HG02588 (cell line): ENCODE data around the gene FBXO10.

Source experiments
- ATAC-seq: cut with Tn5 transposase; IDR thresholded peaks from one replicate; pipeline ENCODE4 v1.9.1; 2021; ENCODE audit warnings: mild to moderate bottlenecking, moderate library complexity; ENCODE audit not compliant: unreplicated experiment

The FBXO10 gene

GRCh38 chr9:37551468-37551867, 24.7 kb downstream of the FBXO10 start:
- no peak for ATAC-seq

DNA sequence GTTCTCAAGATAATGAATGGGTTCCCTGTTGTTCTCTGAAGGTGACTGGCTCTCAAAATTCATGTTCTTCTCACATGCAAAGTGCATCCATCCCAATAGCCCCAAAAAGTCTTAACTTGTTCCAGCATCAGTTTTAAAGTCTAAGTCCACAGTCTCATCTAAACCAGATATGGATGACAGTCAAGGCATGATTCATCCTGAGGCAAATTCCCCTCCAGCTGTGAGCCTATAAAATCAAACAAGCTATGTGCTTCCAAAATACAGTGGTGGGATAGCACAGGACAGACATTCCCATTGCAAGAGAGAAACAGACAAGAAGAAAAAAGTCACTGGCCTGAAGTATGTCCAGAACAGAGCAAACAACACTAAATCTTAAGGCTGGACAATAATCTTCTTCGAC, 25.4 kb downstream of the FBXO10 start:
- no peak for ATAC-seq

- no peak for ATAC-seq
These were observed 26.7 kb downstream of the FBXO10 start for GRCh38 chr9:37549527-37549926.

GRCh38 chr9:37547328-37547878, 28.8 kb downstream of the FBXO10 start:
- no peak for ATAC-seq

DNA sequence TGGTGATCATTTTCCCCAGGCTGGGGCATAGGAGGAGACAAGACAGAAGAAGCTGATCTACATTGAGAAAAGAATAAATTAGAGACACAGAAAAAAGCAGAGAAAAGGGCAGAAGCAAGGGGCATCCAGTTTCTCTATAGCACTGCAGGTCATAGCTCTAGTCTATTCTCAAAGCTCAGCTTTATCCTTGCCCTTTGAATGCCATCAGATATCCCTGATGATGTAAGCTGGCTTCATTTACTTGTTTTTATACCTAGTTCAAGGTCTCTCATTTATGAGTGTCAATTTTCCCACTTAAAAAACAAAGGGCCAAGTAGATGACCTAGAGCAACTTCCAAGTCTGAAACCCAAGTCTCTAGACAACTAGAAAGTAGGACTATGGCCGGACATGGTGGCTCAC, 32.7 kb downstream of the FBXO10 start:
- no peak for ATAC-seq

- no peak for ATAC-seq
These were observed 33.3 kb downstream of the FBXO10 start for GRCh38 chr9:37542895-37543294.

GRCh38 chr9:37542488-37542887, 33.7 kb downstream of the FBXO10 start:
- ATAC-seq = no peak

DNA sequence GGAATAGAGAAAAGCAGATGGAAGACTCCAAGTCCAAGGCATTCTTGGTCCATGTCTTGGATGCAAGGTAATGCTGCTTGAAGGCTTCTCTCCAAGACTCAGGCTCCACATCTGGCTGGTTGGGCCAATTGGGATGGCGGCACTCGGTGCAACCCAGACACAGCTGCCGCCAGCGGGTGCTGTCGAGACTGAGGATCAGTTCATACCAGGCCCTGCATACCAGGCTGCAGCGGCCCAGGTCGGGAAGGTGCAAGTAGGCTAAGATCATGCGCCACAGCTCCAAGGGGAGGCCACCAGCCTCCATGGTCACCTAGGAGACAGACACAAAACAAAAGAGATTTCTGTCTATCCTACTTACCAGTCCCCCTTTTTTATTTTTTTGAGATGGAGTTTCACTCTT, 34.7 kb downstream of the FBXO10 start:
- ATAC-seq = no peak

GRCh38 chr9:37540634-37541033, 35.5 kb downstream of the FBXO10 start:
- no peak for ATAC-seq

GRCh38 chr9:37539634-37540033, 36.5 kb downstream of the FBXO10 start:
- ATAC-seq = no peak

GRCh38 chr9:37538099-37538498, 38.1 kb downstream of the FBXO10 start:
- ATAC-seq = no peak

GRCh38 chr9:37534901-37535300, 41.3 kb downstream of the FBXO10 start:
- ATAC-seq = no peak

GRCh38 chr9:37534412-37534811, 41.8 kb downstream of the FBXO10 start:
- no peak for ATAC-seq

DNA sequence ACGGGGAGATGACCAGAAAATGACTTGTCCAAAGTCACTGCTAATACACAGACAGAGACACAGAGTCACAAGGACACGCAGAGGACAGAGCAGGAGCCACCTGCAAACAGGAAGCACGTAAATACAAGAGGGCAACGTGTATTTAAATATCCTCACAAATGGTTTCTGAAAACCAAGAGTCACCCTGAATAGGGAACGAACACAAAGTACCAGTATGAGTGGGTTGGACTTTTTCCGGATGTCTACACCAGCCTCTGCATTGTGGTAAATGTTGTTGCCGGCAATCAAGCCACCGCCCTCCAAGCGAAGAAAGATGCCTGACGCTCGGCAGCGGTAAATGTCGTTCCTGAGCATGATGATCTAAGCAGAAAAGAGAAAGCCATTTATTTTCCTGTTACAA, 44.5 kb downstream of the FBXO10 start:
- peak; percentile 52 for ATAC-seq

- peak; percentile 73 for ATAC-seq
These were observed 47.3 kb downstream of the FBXO10 start for GRCh38 chr9:37528652-37529471.

GRCh38 chr9:37523916-37524315, 52.3 kb downstream of the FBXO10 start:
- ATAC-seq = no peak

GRCh38 chr9:37522971-37523370, 53.2 kb downstream of the FBXO10 start:
- ATAC-seq = no peak

DNA sequence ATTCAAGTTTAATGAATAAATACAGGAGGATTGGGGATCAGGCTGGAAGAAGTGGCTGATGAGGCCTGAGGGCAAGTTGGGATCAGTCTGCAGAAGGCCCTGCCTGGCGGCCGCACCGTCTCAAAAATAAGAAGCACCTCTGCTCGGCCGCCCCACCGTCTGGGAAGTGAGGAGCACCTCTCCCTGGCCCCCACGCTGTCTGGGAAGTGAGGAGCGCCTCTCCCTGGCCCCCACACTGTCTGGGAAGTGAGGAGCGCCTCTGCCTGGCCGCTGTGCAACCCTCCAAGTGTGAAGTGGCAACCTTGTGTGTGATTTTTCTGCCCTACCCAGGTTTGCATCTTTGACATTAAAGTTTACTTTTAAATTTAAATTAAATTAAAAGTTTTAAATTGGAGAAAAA, 55.1 kb downstream of the FBXO10 start:
- no peak for ATAC-seq

- ATAC-seq = no peak
These were observed 55.5 kb downstream of the FBXO10 start for GRCh38 chr9:37520641-37521040.

DNA sequence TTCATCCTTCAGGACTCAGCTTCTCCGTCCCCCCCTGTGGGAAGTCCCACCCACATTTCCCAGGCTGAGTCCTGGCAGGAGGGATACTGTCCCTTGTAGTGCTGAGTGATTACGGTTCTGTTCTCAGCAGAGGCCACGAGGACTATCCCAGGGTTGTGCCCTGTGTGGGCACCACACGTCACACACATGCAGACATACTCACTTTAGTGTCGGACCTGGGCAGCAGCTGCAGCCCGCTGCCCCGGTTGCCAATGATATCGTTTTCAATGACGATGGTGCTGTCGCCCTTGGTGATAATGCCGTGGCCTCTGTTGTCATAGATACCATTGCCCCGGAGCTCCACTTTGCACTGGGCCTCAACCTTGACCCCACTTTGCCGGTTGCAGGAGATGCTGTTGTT, 58.3 kb downstream of the FBXO10 start:
- ATAC-seq = no peak

DNA sequence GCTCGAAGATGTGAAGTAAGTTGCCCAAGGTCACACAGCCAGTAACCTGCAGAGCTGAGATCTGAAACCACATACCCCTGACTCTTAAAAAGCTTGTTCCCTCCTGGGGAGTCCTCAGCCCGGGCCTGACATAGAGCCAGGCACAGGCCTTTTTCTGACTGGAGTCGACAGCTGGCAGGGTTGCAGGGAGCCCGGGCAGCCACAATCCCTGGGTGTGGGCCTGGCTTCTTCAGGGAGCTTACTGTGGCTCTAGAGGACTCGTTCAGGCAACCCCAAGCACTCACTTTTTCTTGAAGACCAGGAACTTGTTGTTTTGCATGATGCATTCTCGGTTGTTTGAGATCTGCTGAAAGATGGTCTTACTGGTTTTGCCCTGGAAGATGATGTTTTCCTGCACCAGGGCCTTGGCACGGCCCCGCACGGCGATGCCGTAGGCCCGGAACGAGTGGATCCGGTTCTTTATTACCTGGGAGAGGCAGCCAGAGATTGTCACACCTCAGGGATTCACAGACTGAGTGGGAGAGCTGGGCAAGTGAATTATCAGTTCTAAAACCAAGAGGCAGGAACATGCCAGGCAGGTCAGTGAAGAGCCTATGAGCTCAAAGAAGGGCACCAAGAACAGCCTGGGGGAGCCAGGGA, 60.4 kb downstream of the FBXO10 start:
- no peak for ATAC-seq

- no peak for ATAC-seq
These were observed 61.2 kb downstream of the FBXO10 start for GRCh38 chr9:37514999-37515398.
